Neural crest cell (in vitro differentiated cells): ENCODE data around the gene TAS1R3. TPM values are rescaled to one million over a fixed set of nuclear protein-coding genes. Genes with fewer than 3 reads are reported as not detected.

Experiments
- DNase-seq: peaks from one replicate; pipeline ENCODE4 v3.0.0; 2021; ENCODE audit warnings: low read depth, mixed read lengths, low spot score
- H3K27ac Mint-ChIP-seq: one replicate; pipeline ENCODE4 v1.8.0; 2021; ENCODE audit warnings: mild to moderate bottlenecking, mixed read lengths; ENCODE audit not compliant: unreplicated experiment
- H3K27me3 Mint-ChIP-seq: 2 replicates; pipeline ENCODE4 v1.8.0; 2021; ENCODE audit warnings: low read depth, mild to moderate bottlenecking, mixed read lengths
- H3K36me3 Mint-ChIP-seq: 2 replicates; pipeline ENCODE4 v1.8.0; 2021; ENCODE audit warnings: low read depth, mild to moderate bottlenecking, mixed read lengths
- H3K4me1 Mint-ChIP-seq: 2 replicates; pipeline ENCODE4 v1.8.0; 2021; ENCODE audit warnings: mixed read lengths
- H3K4me3 Mint-ChIP-seq: one replicate; pipeline ENCODE4 v1.8.0; 2021; ENCODE audit warnings: mild to moderate bottlenecking, mixed read lengths
- H3K9me3 Mint-ChIP-seq: 2 replicates; pipeline ENCODE4 v1.8.0; 2021; ENCODE audit warnings: mixed read lengths
- total RNA-seq: library from RNA; stranded (reverse); gene quantifications from 2 replicates; pipeline ENCODE4 v1.2.1, GENCODE V29; 2021
- TF ChIP-seq, protein P1 (sequence below): fragments of 200-600 bp; sonication (generic); conservative IDR thresholded peaks from 2 replicates; pipeline ENCODE4 v1.5.0; 2021; ENCODE audit warnings: antibody characterized with exemption, mild to moderate bottlenecking

The TAS1R3 gene
- total RNA-seq, 1 donor from 2014 or later: 0.68 TPM

DNA sequence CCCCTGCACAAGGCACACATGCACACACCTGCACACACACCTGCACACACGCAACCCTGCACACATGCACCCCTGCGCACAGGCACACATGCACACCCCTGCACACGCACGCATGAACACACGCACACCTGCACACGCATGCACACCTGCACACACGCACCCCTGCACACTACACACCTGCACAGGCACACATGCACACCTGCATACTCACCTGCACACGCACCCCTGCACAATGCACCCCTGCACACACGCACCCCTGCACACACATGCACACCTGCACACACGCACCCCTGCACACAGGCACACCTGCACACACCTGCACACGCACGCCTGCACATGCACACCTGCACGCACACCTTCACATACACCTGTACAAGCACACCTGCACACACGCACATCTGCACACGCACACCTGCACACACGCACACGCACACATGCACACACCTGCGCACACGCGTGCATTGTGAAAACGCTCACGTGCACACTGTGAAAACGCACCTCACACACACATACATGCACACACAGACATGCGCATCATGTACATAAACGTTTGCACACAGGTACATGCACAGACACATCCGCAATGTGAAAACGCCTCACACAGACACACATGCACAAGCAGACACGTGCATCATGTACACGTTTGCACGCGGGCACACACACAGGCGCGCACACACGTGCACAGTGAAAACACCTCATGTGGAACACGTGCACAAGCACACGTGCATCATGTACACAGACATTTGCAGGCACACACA lies 9.9 kb downstream of the TAS1R3 start:
- Mint-ChIP-seq H3K4me3 (peak overlapping the region; percentile 44), H3K27me3 (no peaks in the 10 kb centered on the region), H3K27ac (peak overlapping the region; percentile 43), H3K36me3 (peaks cover 10% of the 10 kb centered on the region), H3K9me3 (no peaks in the 10 kb centered on the region), H3K4me1 (no peaks in the 10 kb centered on the region)
- TF ChIP-seq, protein P1, sequence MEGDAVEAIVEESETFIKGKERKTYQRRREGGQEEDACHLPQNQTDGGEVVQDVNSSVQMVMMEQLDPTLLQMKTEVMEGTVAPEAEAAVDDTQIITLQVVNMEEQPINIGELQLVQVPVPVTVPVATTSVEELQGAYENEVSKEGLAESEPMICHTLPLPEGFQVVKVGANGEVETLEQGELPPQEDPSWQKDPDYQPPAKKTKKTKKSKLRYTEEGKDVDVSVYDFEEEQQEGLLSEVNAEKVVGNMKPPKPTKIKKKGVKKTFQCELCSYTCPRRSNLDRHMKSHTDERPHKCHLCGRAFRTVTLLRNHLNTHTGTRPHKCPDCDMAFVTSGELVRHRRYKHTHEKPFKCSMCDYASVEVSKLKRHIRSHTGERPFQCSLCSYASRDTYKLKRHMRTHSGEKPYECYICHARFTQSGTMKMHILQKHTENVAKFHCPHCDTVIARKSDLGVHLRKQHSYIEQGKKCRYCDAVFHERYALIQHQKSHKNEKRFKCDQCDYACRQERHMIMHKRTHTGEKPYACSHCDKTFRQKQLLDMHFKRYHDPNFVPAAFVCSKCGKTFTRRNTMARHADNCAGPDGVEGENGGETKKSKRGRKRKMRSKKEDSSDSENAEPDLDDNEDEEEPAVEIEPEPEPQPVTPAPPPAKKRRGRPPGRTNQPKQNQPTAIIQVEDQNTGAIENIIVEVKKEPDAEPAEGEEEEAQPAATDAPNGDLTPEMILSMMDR: no peak
- no peak for DNase-seq

- H3K4me1 Mint-ChIP-seq: peaks cover under 1% of the 10 kb centered on the region
- H3K27me3 Mint-ChIP-seq: no peaks in the 10 kb centered on the region
- TF ChIP-seq, protein P1: no peak
- H3K27ac Mint-ChIP-seq: peak overlapping the region; percentile 43
- DNase-seq: no peak
- peaks cover 10% of the 10 kb centered on the region for H3K36me3 Mint-ChIP-seq
- H3K9me3 Mint-ChIP-seq: no peaks in the 10 kb centered on the region
- H3K4me3 Mint-ChIP-seq: no peak overlapping the region
Measured at GRCh38 chr1:1341549-1342021, 10.5 kb downstream of the TAS1R3 start.

GRCh38 chr1:1342061-1342562 lies 11.0 kb downstream of the TAS1R3 start:
- TF ChIP-seq, protein P1: no peak
- H3K4me1 Mint-ChIP-seq: peaks cover 6% of the 10 kb centered on the region
- DNase-seq: no peak
- H3K27me3 Mint-ChIP-seq: no peaks in the 10 kb centered on the region
- H3K9me3 Mint-ChIP-seq: no peaks in the 10 kb centered on the region
- H3K36me3 Mint-ChIP-seq: peaks cover 10% of the 10 kb centered on the region
- no peak overlapping the region for H3K4me3 Mint-ChIP-seq
- H3K27ac Mint-ChIP-seq: no peak overlapping the region

GRCh38 chr1:1342584-1343115 lies 11.6 kb downstream of the TAS1R3 start:
- Mint-ChIP-seq H3K9me3 (no peaks in the 10 kb centered on the region), H3K27ac (no peak overlapping the region), H3K4me1 (peaks cover 11% of the 10 kb centered on the region), H3K4me3 (no peak overlapping the region), H3K36me3 (peaks cover 10% of the 10 kb centered on the region), H3K27me3 (no peaks in the 10 kb centered on the region)
- TF ChIP-seq, protein P1: no peak
- no peak for DNase-seq

DNA sequence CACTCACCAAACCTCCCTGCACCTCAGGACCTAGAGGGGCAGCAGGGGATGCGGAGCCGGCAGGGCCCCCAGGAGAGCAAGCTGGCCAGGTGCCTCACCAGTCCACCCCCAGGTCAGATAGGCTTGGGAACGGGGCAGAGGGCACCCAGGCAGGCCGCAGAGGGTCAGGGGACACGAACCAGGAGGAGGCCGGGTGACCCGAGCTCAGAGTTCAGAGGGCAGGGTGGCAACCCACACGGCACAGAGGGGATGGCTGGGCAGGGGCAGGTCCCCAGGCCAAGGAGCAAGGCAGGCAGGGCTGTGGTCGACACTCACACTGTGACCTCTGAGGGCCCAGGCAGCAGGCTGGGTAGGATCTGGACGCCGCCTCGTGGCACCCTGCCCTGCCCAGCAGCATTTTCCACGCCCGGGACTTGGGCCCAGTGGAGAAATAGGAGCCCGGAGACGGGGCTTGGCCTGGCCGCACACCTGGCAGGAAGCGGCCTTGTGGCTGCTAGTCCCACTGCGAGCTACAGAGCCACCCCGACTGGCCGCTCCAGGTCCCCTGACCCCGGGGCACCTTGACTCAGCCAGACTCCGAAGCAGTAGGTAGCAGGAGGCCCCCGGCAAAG lies 12.8 kb downstream of the TAS1R3 start:
- H3K9me3 Mint-ChIP-seq: no peaks in the 10 kb centered on the region
- no peaks in the 10 kb centered on the region for H3K27me3 Mint-ChIP-seq
- TF ChIP-seq, protein P1: no peak
- peaks cover 10% of the 10 kb centered on the region for H3K36me3 Mint-ChIP-seq
- peaks cover 13% of the 10 kb centered on the region for H3K4me1 Mint-ChIP-seq
- no peak overlapping the region for H3K4me3 Mint-ChIP-seq
- H3K27ac Mint-ChIP-seq: no peak overlapping the region
- no peak for DNase-seq
